HG03558 (cell line): ENCODE data around the gene PYGB.

Source experiments
- ATAC-seq: cut with Tn5 transposase; IDR thresholded peaks from one replicate; pipeline ENCODE4 v1.9.1; 2021; ENCODE audit warnings: moderate number of reproducible peaks; ENCODE audit not compliant: unreplicated experiment; ENCODE audit errors: extremely low read depth

The PYGB gene

DNA sequence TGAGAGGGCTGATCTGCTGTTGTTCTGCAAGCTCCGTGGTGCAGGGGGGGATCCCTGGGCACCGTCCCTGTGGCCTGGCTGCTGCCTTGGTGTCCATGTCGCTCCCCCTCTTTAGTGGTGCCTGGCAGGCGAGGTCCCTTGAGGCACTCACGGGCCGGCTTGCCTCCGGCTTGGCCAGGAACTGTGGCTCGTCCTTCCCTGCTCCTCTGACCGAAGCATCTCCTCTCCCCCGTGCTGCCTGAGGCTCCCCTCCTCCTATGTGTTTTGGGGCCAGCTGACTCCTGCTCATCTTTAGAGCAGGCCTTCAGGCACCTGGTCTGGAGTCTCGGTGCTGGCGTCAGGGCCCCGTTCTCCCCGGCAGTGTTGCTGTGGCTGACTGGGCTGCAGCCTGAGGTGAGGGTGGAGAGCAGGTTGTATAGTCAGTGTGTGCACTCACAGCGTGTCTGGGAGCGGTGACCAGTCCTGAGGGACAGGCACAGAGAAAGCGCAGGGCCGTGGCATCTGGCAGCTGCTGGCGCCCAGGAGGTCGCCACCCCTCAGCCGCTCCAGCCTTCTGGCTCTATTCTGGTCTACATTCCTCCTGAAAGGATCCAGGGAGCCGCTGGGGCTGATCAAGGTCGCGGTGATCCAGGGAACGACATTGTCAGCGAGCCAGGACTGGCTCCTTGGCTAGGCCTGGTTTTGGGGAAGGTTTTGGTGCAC lies 43.7 kb downstream of the PYGB start:
- ATAC-seq: no peak

DNA sequence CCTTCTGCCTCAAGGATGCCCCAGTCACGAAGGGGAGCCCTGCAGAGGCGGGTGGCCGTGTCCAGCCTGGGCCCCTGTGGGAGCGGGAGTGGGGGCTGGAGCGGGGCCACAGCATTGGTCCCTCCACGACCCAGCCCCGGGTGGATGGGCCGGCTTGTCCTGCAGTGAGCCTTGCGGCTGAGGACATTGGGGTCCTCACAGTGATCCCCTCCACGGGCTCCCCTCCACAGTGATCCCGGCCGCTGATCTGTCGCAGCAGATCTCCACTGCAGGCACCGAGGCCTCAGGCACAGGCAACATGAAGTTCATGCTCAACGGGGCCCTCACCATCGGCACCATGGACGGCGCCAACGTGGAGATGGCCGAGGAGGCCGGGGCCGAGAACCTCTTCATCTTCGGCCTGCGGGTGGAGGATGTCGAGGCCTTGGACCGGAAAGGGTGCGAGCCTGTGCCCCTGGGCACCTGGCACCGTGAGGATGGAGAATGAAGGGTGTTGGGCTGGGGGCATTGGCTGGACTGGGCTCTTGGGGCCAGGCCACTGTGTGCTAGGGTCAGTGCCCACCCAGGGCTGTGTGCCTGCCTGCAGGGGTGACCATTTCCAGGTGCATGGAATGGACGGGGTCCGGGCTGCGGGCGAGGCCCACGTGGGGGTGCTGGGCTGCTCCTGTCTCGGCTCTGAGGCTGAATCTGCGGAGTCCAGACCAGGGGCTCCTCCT lies 44.4 kb downstream of the PYGB start:
- ATAC-seq: no peak

DNA sequence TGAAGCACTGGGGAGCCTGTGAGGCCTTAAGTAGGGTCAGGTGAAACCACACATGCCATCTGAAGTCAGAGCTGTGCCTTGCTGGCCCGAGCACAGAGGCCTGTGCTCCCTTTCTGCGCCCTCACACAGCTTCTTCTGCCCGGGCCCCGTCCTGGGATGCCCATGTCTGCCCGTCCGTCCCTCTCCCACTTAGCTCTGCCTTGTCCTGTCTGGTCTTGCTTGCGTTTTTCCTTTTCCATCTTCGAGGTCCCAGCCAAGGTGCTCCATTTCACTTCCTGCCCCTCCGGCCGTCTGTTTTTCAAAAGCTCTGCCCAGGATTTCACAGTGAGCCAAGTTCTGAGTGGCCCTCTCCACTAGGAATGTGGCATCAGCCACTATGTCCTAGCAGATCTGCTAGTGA lies 45.6 kb downstream of the PYGB start:
- ATAC-seq: no peak

GRCh38 chr20:25293910-25294458 lies 46.1 kb downstream of the PYGB start:
- no peak for ATAC-seq

DNA sequence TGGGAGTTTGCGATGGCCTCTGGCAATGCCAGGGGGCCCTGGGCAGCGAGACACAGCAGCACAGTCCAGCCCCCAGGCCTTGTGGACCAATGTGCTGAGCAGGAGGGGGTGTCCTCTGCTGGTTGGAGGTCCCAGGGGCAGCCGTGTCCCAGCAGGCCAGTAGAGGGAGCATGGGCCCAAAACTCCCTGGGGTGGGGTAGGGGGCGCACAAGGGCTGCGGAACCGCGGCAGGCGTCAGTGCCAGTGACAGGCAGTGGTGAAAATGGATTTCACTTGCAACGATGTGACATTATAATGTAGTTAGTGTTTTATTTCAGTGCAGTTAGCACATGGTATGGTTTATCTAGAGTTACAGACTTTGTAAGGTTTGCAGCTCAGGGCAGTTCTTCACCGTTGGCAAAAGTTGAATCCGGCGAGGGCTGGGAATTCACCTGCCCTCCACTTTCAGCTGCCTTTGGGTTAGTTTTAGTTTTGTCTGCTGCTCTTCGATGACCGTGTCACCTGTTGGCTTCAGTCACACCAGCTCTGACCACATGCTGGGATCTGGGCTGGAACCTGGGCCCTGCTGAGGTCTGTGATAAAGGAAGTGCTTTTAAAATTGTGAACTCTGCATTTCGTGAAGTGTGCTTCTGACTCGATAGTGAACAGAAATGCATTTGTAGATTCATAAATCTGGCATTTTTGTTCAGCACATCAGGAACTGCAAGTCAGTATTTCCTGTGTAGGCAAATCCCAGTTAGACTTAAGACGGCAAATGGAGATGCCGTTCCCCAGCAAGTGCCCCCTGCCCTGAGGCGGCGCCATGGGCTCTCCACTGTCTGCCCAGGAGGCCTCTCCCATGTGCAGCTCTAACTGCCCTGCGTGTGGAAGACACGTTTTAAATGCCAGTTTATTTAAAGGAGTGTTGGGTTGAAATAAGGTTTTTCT lies 46.8 kb downstream of the PYGB start:
- ATAC-seq: no peak

DNA sequence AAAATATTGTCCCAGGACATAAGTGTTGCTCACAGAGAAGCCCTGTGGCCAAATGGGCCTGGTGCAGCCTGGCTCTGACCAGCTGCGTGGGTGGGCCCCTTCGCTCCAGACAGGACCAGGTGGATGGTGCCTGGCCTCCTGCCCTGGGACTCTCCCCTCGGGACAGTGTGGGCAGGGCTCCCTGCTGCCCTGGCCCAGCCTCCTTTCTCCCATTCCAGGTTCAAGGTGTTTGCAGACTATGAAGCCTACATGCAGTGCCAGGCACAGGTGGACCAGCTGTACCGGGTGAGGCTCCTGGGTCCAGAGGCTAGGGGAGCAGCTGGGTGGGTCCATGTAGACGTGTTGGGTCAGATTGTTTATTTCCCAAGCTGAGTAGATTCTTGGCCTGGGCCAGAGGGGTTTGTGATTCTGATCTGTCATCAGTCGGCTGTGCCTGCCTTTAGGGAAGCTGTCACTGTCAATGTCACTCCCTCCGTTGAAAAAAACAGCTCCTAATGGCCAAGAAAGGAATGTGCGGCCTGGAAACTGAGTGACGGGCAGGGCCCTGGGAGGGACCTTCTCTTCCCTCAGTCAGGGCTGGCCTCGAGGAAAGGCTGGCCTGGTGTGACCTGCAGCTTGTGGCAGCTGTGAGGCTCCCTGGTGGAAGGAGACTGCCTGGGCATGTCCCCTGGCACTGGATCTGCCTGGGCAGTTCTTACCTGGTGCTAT lies 47.7 kb downstream of the PYGB start:
- ATAC-seq: no peak

DNA sequence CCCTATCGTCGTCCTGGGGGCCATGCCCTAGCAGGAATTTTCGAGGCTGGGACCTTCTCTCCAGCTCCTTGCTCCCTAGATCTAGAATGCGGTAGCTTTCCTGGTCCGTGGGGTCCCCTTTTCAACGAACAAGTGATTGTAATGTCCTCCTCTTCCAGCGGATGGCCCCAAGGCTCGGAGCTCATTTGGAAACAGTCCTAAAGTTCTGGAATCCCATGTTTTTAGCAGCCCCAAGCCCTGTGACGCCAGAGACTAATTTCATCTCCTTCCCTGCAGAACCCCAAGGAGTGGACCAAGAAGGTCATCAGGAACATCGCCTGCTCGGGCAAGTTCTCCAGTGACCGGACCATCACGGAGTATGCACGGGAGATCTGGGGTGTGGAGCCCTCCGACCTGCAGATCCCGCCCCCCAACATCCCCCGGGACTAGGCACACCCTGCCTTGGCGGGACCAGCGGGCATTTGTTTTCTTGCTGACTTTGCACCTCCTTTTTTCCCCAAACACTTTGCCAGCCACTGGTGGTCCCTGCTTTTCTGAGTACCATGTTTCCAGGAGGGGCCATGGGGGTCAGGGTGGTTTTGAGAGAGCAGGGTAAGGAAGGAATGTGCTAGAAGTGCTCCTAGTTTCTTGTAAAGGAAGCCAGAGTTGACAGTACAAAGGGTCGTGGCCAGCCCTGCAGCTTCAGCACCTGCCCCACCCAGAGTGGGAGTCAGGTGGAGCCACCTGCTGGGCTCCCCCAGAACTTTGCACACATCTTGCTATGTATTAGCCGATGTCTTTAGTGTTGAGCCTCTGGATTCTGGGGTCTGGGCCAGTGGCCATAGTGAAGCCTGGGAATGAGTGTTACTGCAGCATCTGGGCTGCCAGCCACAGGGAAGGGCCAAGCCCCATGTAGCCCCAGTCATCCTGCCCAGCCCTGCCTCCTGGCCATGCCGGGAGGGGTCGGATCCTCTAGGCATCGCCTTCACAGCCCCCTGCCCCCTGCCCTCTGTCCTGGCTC lies 48.5 kb downstream of the PYGB start:
- ATAC-seq: no peak

DNA sequence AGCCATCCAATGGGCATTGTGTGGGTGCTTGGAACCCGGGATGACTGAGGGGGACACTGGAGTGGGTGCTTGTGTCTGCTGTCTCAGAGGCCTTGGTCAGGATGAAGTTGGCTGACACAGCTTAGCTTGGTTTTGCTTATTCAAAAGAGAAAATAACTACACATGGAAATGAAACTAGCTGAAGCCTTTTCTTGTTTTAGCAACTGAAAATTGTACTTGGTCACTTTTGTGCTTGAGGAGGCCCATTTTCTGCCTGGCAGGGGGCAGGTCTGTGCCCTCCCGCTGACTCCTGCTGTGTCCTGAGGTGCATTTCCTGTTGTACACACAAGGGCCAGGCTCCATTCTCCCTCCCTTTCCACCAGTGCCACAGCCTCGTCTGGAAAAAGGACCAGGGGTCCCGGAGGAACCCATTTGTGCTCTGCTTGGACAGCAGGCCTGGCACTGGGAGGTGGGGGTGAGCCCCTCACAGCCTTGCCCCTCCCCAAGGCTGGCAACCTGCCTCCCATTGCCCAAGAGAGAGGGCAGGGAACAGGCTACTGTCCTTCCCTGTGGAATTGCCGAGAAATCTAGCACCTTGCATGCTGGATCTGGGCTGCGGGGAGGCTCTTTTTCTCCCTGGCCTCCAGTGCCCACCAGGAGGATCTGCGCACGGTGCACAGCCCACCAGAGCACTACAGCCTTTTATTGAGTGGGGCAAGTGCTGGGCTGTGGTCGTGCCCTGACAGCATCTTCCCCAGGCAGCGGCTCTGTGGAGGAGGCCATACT lies 49.4 kb downstream of the PYGB start:
- ATAC-seq: peak; percentile 49

DNA sequence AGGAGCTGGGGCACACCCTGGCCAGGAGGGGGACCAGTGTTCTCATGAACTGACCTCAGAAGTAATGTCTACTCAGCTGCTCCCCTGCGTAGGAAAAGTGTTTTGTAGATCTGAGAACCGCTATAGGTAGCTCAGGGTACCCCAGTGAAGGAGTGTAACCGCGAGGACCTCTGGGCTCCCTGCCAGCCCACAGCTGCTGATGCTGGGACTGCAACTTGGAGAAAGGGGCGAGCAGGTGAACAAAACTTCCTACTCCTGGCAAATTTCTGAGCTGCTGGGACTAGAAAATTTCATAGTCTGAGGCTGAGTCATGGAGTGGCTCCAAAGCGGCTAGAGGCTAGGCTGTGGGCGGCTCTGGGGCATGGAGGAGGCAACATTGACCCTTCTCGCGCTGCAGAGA lies 51.9 kb downstream of the PYGB start:
- no peak for ATAC-seq

DNA sequence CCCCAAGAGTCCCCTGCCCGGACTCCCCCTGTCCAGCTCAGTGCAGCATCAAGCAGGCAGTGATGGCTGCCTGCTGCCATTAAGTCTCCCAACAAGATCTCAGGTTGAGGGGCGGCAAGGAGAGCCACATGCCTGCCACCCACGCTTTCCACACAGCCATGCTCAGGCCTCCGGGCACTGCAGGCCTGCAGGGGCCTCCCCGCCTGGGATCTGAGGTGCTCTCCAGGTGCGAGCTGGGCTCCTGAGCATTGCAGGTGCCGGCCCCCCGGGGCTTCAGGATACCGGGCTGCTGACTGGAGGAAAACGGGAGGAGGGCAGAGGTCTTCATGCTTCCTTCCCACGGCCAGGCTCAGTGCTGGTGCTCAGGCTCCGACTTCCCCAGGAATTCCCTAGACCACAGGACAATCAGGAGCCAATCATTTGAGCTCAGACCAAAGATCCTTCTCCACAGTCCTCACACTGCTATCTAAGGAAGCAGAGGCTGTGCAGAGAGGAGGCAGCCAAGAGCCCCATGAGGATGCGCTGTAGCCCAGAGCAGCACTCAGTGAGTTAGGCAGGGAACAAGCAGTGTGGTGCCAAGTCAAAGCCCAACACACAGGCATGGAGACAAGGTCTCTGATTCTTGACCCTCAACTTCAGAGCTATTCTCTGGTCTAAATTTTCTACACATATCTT lies 52.7 kb downstream of the PYGB start:
- no peak for ATAC-seq

GRCh38 chr20:25301357-25301920 lies 53.6 kb downstream of the PYGB start:
- no peak for ATAC-seq

DNA sequence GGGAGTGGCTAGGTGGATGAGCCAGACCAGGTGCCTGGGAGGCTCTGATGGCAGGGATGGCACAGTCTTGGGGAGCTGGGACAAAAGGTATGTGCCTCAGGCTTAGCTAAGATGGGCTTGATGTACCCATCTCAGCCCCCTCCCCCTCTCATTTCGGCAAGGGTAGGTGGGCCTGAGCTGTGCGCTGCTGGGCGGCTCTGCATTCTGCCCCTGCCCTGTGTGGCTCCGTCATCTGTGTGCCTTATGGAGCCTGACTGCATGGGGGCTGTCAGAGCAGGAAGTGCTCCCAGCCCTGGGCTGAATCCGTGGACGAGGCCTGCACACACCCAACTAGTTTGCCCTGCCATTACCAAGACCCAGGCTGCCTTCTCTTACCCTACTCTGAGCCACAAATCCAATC lies 54.7 kb downstream of the PYGB start:
- no peak for ATAC-seq

DNA sequence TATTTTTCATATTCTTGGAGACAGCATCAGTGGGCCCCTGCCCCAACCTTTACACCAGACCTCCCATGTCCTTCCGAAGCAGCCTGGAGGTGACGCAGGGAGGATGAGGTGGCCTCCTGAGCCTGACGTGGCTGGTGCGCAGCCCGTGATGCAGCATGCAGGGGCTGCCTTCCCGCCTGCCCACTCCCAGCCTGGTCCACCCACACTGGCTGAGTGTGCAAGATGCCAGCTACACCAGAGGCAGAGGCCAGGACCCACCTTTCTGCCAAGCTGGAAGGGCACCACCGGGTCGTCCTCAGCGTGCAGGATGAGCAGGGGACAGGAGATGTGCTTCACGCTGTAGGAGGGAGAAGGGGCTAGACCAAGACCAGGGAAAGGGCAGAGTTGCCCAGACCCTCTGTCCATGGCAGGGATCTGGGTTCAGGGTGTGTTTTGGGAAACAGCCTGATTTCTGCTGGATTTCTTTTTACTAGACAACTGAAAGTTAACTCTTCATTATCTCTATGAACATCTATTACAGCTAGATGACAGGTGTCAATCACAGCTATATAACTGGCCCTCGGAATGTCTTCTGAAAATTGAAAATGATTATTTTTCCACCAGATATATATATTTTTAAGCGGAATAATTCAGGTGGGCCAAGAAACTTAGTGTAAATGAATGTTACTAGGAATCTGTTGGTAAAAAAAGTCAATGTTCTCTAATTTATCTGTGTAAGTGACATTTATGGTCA lies 55.6 kb downstream of the PYGB start:
- no peak for ATAC-seq

GRCh38 chr20:25304025-25304549 lies 56.2 kb downstream of the PYGB start:
- no peak for ATAC-seq

- ATAC-seq: no peak
Measured at GRCh38 chr20:25306991-25307903, 59.4 kb downstream of the PYGB start.
